Loucy (cell line): ENCODE measurements around the gene ABI1.

Experiments
- H2AFZ ChIP-seq: fragments of 200-600 bp; sonication (generic); 2 replicates; pipeline ENCODE4 v1.6.0; 2016; ENCODE audit warnings: antibody characterized with exemption, mild to moderate bottlenecking, low read length, moderate library complexity
- H3F3A ChIP-seq: fragments of 200-600 bp; 2 replicates; pipeline ENCODE4 v1.6.0; 2016; ENCODE audit warnings: antibody characterized with exemption, low read depth, mild to moderate bottlenecking
- H3K27me3 ChIP-seq: fragments of 200-600 bp; sonication (generic); 2 replicates; pipeline ENCODE4 v1.6.1; 2014; ENCODE audit warnings: low read length, mild to moderate bottlenecking; ENCODE audit not compliant: insufficient read depth, poor library complexity, severe bottlenecking
- H3K36me3 ChIP-seq: fragments of 200-600 bp; sonication (generic); 2 replicates; pipeline ENCODE4 v1.6.1; 2016; ENCODE audit warnings: low read length; ENCODE audit not compliant: insufficient read depth
- H3K4me1 ChIP-seq: fragments of 200-600 bp; sonication (generic); 2 replicates; pipeline ENCODE4 v1.5.1; 2014; ENCODE audit warnings: low read length, mild to moderate bottlenecking; ENCODE audit not compliant: insufficient read depth, poor library complexity, severe bottlenecking
- H3K4me2 ChIP-seq: fragments of 200-600 bp; sonication (generic); 2 replicates; pipeline ENCODE4 v1.6.0; 2014; ENCODE audit warnings: antibody characterized with exemption, low read length, low read depth, mild to moderate bottlenecking; ENCODE audit not compliant: poor library complexity, severe bottlenecking
- H3K4me3 ChIP-seq: fragments of 200-600 bp; sonication (generic); 2 replicates; pipeline ENCODE4 v1.5.1; 2014; ENCODE audit warnings: low read length, mild to moderate bottlenecking, mixed read lengths; ENCODE audit not compliant: poor library complexity, severe bottlenecking
- H3K79me2 ChIP-seq: fragments of 200-600 bp; sonication (generic); 2 replicates; pipeline ENCODE4 v1.6.1; 2014; ENCODE audit warnings: low read length; ENCODE audit not compliant: insufficient read depth
- H3K9ac ChIP-seq: fragments of 200-600 bp; sonication (generic); 2 replicates; pipeline ENCODE4 v1.6.0; 2014; ENCODE audit warnings: mild to moderate bottlenecking, low read depth, low read length, moderate library complexity; ENCODE audit not compliant: poor library complexity, severe bottlenecking
- H3K9me2 ChIP-seq: fragments of 200-600 bp; sonication (generic); replicated peaks from 2 replicates; pipeline ENCODE4 v1.6.1; 2016; ENCODE audit warnings: low read depth, low read length, mixed read lengths
- H3K9me3 ChIP-seq: fragments of 200-600 bp; sonication (generic); 2 replicates; pipeline ENCODE4 v1.6.1; 2014; ENCODE audit warnings: mild to moderate bottlenecking, antibody characterized with exemption, low read length, low read depth; ENCODE audit not compliant: insufficient read depth
- H4K20me1 ChIP-seq: fragments of 200-600 bp; sonication (generic); 2 replicates; pipeline ENCODE4 v1.6.0; 2014; ENCODE audit warnings: antibody characterized with exemption, low read length, mild to moderate bottlenecking; ENCODE audit not compliant: insufficient read depth, poor library complexity, severe bottlenecking
- CTCF ChIP-seq: fragments of 200-600 bp; sonication (generic); conservative IDR thresholded peaks from 2 replicates; pipeline ENCODE4 v1.5.1; 2014; ENCODE audit warnings: mild to moderate bottlenecking, antibody characterized with exemption, low read length
- EZH2phosphoT487 ChIP-seq: fragments of 200-600 bp; IDR thresholded peaks from 2 replicates; pipeline ENCODE4 v1.6.1; 2018; ENCODE audit warnings: antibody characterized with exemption, mild to moderate bottlenecking, moderate library complexity, borderline replicate concordance

ABI1 gene

GRCh38 chr10:26821699-26822570 is 38.8 kb downstream of the ABI1 start:
- Histone ChIP-seq H4K20me1 (peaks cover 43% of the 10 kb centered on the region), H3K36me3 (peaks cover 21% of the 10 kb centered on the region), H3K9me2 (no peaks in the 10 kb centered on the region), H3K4me3 (no peak overlapping the region), H2AFZ (no peak overlapping the region), H3K4me2 (no peak overlapping the region), H3F3A (no peaks in the 10 kb centered on the region), H3K9ac (no peak overlapping the region), H3K79me2 (peaks cover 93% of the 10 kb centered on the region), H3K4me1 (peaks cover 5% of the 10 kb centered on the region), H3K27me3 (no peaks in the 10 kb centered on the region), H3K9me3 (no peaks in the 10 kb centered on the region)
- no peak for TF ChIP-seq EZH2phosphoT487
- TF ChIP-seq CTCF, result no peak

GRCh38 chr10:26815500-26815899 is 45.3 kb downstream of the ABI1 start:
- peaks cover 94% of the 10 kb centered on the region for H3K79me2 ChIP-seq
- peaks cover 5% of the 10 kb centered on the region; the same call in 1 of the 2 replicates for H3K36me3 ChIP-seq
- H3K27me3 ChIP-seq, result no peaks in the 10 kb centered on the region
- TF ChIP-seq EZH2phosphoT487 (no peak), CTCF (no peak)
- H3F3A ChIP-seq, result no peaks in the 10 kb centered on the region
- peaks cover 8% of the 10 kb centered on the region for H3K4me1 ChIP-seq
- no peak overlapping the region for H3K4me3 ChIP-seq
- no peaks in the 10 kb centered on the region for H3K9me3 ChIP-seq
- H3K9ac ChIP-seq, result no peak overlapping the region
- H4K20me1 ChIP-seq, result peaks cover 50% of the 10 kb centered on the region
- H2AFZ ChIP-seq, result no peak overlapping the region
- no peak overlapping the region for H3K4me2 ChIP-seq
- no peaks in the 10 kb centered on the region for H3K9me2 ChIP-seq

DNA sequence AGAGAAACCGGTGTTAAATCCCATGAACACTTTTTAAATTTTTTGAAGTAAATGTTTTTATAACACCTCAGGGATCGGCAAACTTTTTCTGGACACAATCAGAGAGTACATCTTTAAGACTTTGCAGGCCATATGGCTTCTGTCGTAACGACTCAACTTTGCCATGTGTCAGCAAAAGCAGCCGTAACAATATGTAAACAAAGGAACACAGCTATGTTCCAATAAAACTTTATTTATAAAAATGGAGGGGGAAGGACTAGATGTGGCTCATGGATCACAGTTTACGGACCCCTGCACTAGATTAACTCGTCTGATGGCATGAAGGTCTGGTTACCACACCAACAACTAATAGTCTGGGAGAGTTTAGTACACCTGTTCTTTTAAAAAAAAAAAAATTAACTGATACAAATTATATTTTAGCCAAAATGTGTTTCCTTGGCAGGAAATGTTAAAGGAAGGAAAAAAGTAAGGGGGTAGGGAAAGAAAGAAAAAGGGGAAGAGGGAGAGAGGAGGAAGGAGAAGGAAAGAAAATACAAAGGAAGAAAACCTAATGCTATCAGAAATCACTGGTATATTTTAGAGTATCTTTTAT is 50.2 kb downstream of the ABI1 start:
- Histone ChIP-seq H3K9me2 (no peaks in the 10 kb centered on the region), H3K27me3 (no peaks in the 10 kb centered on the region), H4K20me1 (peaks cover 49% of the 10 kb centered on the region), H2AFZ (no peak overlapping the region), H3K4me1 (peaks cover 10% of the 10 kb centered on the region), H3K9me3 (no peaks in the 10 kb centered on the region), H3K4me2 (no peak overlapping the region), H3K9ac (no peak overlapping the region), H3K36me3 (peaks cover 11% of the 10 kb centered on the region; the same call in 1 of the 2 replicates), H3K79me2 (peaks cover 96% of the 10 kb centered on the region), H3F3A (no peaks in the 10 kb centered on the region), H3K4me3 (no peak overlapping the region)
- TF ChIP-seq CTCF (no peak), EZH2phosphoT487 (no peak)
